HUES64 (cell line): Measurements from ENCODE around the gene FBXO41.

Experiments
- H3K27ac ChIP-seq: 2 replicates; pipeline ENCODE4 v1.7.0; 2013; ENCODE audit warnings: low read depth, low read length, inconsistent platforms
- H3K27me3 ChIP-seq: 2 replicates; pipeline ENCODE4 v1.6.1; 2013; ENCODE audit warnings: mild to moderate bottlenecking, low read length; ENCODE audit not compliant: insufficient read depth
- H3K36me3 ChIP-seq: 2 replicates; pipeline ENCODE4 v1.6.1; 2013; ENCODE audit warnings: mild to moderate bottlenecking, low read length; ENCODE audit not compliant: insufficient read depth
- H3K4me1 ChIP-seq: 2 replicates; pipeline ENCODE4 v1.6.1; 2013; ENCODE audit warnings: mild to moderate bottlenecking, low read length, moderate library complexity; ENCODE audit not compliant: insufficient read depth
- H3K4me3 ChIP-seq: 2 replicates; pipeline ENCODE4 v1.5.1; 2013; ENCODE audit warnings: mild to moderate bottlenecking, low read length, moderate library complexity
- H3K9ac ChIP-seq: 2 replicates; pipeline ENCODE4 v1.6.1; 2013; ENCODE audit warnings: mild to moderate bottlenecking, low read depth, low read length
- H3K9me3 ChIP-seq: 2 replicates; pipeline ENCODE4 v1.6.1; 2013; ENCODE audit warnings: low read depth, low read length; ENCODE audit not compliant: insufficient read depth
- WGBS: fragments of 150-250, 120-280 bp; methylation state at CpG from one replicate; pipeline ENCODE4 v1.1.7; 2013; ENCODE audit warnings: missing lambda C conversion rate; 5-methylcytosine and 5-hydroxymethylcytosine counted together

FBXO41 gene

DNA sequence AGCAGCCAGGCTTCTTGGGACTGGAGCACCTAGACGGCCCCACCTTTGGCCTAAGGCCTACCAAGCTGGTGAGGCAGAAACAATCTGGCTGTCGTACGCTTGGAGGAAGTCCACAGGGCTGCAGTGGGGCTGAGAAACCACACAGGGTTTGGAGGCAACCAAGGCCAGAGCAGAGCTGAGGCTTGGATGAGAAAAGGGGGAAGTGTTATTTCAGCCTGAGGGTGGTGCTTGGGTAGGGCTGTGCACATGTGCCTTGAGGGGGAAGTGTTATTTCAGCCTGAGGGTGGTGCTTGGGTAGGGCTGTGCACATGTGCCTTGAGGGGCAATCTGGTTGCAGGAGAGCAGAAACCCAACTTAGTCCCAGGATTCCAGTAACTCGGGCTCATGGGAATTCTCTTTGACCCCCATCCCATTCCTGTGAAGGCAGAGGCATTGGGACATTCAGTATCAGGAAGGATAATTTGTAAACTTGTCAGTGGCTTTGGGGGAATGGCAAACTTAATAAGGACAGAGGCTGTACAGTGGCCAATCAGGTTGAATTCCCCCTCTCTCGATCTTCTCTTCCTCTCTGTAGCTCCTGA lies 971 bp upstream of the FBXO41 start:
- Histone ChIP-seq H3K9ac (no peak overlapping the region; the same call in 1 of the 2 replicates), H3K9me3 (no peaks in the 10 kb centered on the region), H3K4me1 (peaks cover 6% of the 10 kb centered on the region; the same call in 1 of the 2 replicates), H3K27ac (no peak overlapping the region), H3K4me3 (peak overlapping the region; percentile 81), H3K27me3 (peaks cover 58% of the 10 kb centered on the region), H3K36me3 (no peaks in the 10 kb centered on the region; the same call in 1 of the 2 replicates)
- 63% methylated on average over 5 of the region's 5 CpGs for WGBS

DNA sequence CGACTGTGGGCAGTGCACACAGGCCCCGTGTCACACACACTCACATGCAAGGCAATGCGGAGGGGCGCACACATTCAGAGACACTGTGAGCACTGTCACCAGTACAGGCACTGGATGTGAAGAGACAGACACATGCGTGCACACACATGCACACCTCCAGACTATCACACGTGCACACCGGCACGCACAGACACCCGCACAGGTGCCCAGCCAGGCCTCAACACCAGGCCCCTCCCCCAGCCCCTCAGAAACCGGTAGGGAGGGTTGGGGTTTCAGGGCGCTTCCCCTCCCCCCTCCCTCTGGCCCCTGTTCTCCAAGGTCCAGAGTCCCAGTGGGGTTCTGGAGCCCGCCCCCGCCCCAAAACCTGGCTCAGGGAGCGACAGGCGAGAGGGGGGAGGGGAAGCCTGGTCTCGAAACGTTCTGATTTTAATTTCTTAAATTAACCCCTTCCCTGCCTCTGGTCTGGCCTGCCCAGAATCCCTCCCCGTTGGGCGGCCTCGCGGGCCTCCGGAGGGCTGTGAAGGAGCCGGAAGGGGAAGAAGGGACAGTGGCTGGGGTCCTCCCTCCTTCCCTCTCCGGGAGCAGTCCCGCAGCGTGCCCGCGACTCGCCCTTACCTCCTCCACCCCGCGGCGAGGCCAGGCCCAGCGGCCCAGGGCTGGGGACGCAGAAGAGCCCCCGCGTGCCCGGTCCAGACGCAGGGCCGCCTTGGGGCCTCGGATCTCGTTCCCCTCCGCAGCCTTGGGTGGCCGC lies 558 bp downstream of the FBXO41 start:
- H3K36me3 ChIP-seq: no peaks in the 10 kb centered on the region; the same call in 1 of the 2 replicates
- H3K9me3 ChIP-seq: no peaks in the 10 kb centered on the region
- no peak overlapping the region for H3K27ac ChIP-seq
- H3K4me3 ChIP-seq: peak overlapping the region; percentile 81
- peaks cover 43% of the 10 kb centered on the region for H3K27me3 ChIP-seq
- 8% methylated on average over 38 of the region's 43 CpGs for WGBS
- H3K4me1 ChIP-seq: peaks cover 5% of the 10 kb centered on the region; the same call in 1 of the 2 replicates
- H3K9ac ChIP-seq: peak overlapping the region; percentile 65

DNA sequence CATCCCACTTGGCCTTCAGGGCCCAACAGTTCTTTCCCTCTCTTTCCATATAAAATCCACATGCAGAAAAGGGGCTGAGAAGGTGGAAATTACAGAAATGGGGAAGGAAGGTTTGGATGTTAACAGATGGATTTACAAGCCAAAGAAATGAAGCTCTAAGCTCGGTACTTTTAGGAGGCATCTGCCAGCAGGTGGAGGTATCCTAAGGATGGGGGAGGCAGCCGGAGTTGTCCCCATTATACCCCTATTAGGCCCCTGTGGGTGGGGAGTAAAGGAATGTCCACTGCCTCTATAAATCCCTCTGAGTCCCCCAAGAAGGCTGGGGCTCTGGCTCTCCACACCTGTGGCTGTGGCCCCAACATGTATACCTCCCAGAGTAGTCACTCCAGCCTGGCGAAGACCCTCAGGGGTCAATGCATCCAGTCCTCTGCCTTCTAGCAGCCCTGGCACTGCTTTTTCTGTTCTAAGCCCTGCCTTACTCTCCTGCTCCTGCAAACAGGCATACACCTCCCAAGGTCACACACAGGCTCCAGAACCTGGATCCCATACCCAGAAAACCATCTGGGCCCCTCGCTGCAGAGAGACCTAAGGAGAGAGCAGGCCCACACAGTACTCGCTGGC lies 1.2 kb downstream of the FBXO41 start:
- no peaks in the 10 kb centered on the region for H3K9me3 ChIP-seq
- H3K36me3 ChIP-seq: no peaks in the 10 kb centered on the region; the same call in 1 of the 2 replicates
- H3K9ac ChIP-seq: peak overlapping the region; percentile 65; the same call in 1 of the 2 replicates
- no peak overlapping the region for H3K27ac ChIP-seq
- 60% methylated on average over 4 of the region's 5 CpGs for WGBS
- H3K4me1 ChIP-seq: peaks cover 5% of the 10 kb centered on the region; the same call in 1 of the 2 replicates
- H3K4me3 ChIP-seq: peak overlapping the region; percentile 81
- peaks cover 36% of the 10 kb centered on the region for H3K27me3 ChIP-seq

DNA sequence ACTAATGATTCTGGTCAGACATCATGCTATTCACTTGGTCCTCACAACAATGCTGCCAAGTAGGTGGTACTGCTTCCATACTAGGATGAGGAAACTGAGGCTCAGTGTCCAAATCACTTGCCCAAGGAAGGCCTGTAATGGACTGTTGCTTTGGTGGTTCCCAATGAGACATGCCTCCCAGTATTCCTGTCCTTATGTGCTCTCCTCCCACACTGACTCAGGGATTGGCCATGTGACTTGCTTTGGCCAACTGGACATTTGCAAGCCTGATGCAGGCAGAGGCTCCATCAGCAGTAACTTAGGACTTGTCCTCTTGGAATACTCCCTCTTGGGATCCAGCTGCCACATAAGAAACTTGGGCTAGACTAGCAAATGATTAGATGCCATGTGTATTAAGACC lies 3.0 kb downstream of the FBXO41 start:
- Histone ChIP-seq H3K9ac (no peak overlapping the region), H3K4me3 (no peak overlapping the region), H3K27me3 (peaks cover 18% of the 10 kb centered on the region), H3K9me3 (no peaks in the 10 kb centered on the region), H3K4me1 (peaks cover 5% of the 10 kb centered on the region; the same call in 1 of the 2 replicates), H3K27ac (no peak overlapping the region), H3K36me3 (peaks cover 4% of the 10 kb centered on the region; the same call in 1 of the 2 replicates)

DNA sequence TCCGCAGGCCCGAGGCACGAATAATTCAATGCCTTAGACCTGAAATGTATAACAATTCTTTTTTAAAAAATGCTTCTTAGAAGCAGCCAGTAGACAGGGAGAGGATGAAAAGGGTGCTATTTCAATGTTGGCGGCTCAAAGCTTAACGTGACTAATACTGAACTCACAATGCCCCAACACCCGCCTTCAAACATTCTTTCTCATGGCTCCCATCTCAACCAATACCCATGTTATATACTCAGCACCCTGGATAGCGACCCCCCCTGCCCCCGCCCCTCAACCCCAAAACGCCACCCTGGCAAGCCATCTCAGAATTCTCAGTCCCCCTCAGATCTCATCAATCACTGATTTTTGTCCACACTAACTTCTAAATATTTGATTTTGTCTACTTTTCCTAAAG lies 4.4 kb downstream of the FBXO41 start:
- Histone ChIP-seq H3K36me3 (peaks cover 4% of the 10 kb centered on the region; the same call in 1 of the 2 replicates), H3K4me3 (no peak overlapping the region), H3K9ac (no peak overlapping the region), H3K9me3 (no peaks in the 10 kb centered on the region), H3K27me3 (peaks cover 4% of the 10 kb centered on the region), H3K27ac (no peak overlapping the region), H3K4me1 (peaks cover 5% of the 10 kb centered on the region; the same call in 1 of the 2 replicates)
- 57% methylated on average over 9 of the region's 9 CpGs for WGBS

DNA sequence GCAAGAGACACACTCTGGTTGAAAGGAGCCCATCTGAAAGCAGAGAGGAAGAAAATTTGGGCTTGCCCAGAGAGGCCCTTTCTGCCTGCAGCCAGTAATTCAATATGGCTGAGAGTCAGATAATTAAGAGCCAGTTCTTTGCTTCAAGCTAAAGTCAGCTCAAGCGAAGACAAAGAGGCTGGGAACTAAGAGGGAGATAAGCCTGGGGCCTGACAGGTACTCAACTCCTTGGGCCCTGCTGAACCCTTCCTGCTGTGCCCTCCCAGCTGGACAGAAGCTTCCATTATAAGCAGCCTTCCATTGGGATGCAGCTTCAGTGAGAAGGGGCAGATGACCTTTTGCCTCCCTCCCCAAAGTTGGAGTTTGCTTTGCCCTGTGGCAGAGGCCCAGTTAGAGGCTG lies 12.0 kb downstream of the FBXO41 start:
- H3K27ac ChIP-seq: no peak overlapping the region
- H3K9me3 ChIP-seq: no peaks in the 10 kb centered on the region
- no peak overlapping the region for H3K9ac ChIP-seq
- no peak overlapping the region for H3K4me3 ChIP-seq
- 80% methylated on average over 1 of the region's 1 CpG for WGBS
- peaks cover 43% of the 10 kb centered on the region for H3K27me3 ChIP-seq
- H3K4me1 ChIP-seq: no peaks in the 10 kb centered on the region
- H3K36me3 ChIP-seq: 0 out of 2 replicates have a peak, but pooled peaks cover 1% of the 10 kb centered on the region

DNA sequence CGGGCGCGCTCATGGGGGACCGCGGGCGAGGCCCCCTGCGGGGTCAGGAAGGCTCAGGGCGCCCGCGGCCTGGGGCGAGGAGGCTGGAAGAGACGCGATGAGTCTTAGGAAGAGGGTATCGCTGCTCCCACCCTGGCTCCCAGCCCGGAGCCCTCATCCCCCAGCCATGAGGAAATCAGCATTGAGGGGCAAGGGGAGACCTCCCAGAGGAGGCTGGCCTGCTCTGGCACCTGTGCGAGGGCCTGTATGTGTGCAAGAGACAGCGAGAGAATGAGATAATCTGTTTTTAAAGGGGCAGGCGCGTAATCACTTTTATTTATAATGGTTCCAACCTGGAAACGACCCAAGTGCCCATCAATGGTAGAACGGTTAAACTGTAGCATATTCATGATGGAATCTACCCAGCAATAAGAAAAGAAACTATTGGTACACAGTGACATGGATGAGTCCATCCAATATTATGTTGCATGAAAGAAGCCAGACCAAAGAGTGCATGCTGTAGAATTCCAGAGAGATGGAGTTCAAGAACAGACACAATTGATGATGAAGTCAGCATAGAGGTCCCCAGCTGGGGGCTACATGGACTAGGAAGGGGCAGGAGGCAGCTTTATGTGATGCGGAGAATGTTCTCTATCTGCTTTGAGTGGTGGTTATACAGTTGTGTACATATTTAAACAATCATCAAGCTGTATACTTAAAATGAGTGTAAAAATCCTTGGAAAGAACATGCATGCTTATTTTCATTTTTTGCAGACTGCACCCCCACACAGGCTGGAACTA lies 14.4 kb downstream of the FBXO41 start:
- H3K4me3 ChIP-seq: peak overlapping the region; percentile 51
- H3K27ac ChIP-seq: no peak overlapping the region
- H3K36me3 ChIP-seq: no peaks in the 10 kb centered on the region
- WGBS: 20% methylated on average over 21 of the region's 22 CpGs
- no peaks in the 10 kb centered on the region for H3K9me3 ChIP-seq
- H3K4me1 ChIP-seq: no peaks in the 10 kb centered on the region
- H3K27me3 ChIP-seq: peaks cover 47% of the 10 kb centered on the region
- peak overlapping the region; percentile 54; the same call in 1 of the 2 replicates for H3K9ac ChIP-seq

DNA sequence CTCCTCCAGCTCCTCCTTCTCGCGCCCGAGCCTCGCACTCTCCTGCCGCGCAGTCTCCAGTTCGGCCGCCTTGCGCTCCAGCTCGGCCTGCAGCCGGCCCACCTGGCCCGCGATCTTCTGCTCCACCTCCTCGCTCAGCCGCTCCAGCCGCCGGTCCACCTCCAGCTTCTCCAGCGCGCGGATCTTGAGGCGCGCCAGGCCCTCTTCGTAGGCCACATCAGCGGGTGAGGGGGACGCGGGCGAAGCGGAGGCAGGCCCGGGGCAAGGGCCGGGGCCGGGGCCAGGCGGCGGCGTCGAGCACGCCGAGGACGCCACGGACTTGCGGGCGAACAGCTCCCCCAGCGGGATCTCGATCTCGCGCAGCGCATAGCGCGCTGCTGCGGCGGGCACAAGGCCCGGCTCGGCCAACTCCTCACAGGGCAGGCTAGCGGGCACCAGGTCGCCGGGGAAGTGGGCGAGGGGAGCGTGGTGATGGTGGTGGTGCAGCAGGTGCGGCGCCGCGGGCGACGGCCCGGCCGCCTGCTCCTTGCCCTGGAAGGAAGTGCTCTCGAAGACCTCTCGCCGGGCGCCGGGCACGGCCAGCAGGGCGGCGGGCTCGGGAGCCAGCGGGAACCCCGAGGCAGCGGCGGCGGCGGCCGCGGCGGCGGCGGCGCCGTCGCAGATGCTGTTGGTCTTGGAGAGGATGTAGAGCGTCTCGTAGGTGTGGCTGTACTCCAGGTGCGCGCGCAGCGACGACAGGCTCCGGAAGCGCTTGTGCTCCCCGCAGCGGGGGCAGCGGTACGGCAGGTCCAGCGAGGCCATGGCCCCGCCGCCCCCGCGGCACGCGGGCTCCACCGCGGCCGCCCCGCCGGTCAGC lies 15.2 kb downstream of the FBXO41 start:
- no peaks in the 10 kb centered on the region for H3K36me3 ChIP-seq
- no peaks in the 10 kb centered on the region for H3K9me3 ChIP-seq
- peak overlapping the region; percentile 54; the same call in 1 of the 2 replicates for H3K9ac ChIP-seq
- WGBS: 2% methylated on average over 113 of the region's 113 CpGs
- H3K27me3 ChIP-seq: peaks cover 47% of the 10 kb centered on the region
- H3K4me3 ChIP-seq: peak overlapping the region; percentile 51
- no peak overlapping the region for H3K27ac ChIP-seq
- no peaks in the 10 kb centered on the region for H3K4me1 ChIP-seq

DNA sequence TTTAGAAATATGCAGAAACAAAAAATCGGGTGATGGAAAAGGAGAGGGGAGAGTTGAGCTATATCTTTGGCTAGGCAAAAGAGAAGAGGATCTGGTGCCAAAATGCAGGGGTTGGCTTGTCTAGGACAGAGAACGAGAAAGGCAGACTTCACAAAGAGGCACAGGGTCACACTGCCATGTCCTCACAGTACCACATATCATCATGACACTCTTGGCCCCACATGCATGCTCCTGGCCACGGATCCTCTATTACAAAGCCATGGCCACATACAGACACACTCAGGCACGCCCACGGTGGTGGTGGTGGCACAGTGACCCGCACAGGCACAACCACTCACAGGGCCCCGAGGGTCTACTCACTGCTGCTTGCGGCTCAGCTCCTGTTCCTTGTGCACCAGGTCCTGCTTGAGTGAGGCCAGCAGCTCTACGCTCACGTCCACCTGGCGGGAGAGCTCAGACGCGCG lies 15.9 kb downstream of the FBXO41 start:
- Histone ChIP-seq H3K9me3 (no peaks in the 10 kb centered on the region), H3K4me3 (peak overlapping the region; percentile 51), H3K4me1 (no peaks in the 10 kb centered on the region), H3K27ac (no peak overlapping the region), H3K27me3 (peaks cover 47% of the 10 kb centered on the region), H3K36me3 (peaks cover 2% of the 10 kb centered on the region; the same call in 1 of the 2 replicates), H3K9ac (no peak overlapping the region)
- 33% methylated on average over 14 of the region's 14 CpGs for WGBS

DNA sequence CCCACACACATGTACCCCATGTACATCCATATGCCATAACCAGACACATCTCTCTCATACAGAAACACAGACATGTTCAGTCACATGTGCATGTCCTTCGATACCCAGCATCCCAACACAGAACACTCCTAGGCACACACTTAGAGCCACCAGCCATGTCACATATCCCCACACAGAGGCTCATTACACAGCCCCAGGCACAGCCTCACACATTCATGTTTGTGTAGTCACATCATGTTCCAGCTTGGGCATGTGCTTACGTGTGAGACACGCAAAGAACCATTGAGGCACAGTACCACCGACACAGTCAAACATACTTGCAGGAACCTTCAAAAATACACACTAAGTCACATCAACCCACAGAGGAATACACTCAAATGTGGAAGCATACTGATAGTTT lies 17.3 kb downstream of the FBXO41 start:
- peaks cover 47% of the 10 kb centered on the region for H3K27me3 ChIP-seq
- 98% methylated on average over 4 of the region's 4 CpGs for WGBS
- H3K27ac ChIP-seq: no peak overlapping the region
- H3K4me3 ChIP-seq: no peak overlapping the region
- peaks cover 2% of the 10 kb centered on the region; the same call in 1 of the 2 replicates for H3K36me3 ChIP-seq
- no peaks in the 10 kb centered on the region for H3K9me3 ChIP-seq
- H3K4me1 ChIP-seq: no peaks in the 10 kb centered on the region
- no peak overlapping the region for H3K9ac ChIP-seq
